SJCRH30 (cell line): ENCODE measurements around the gene KIAA0586. TPM values are rescaled to one million over a fixed set of nuclear protein-coding genes. Genes with fewer than 3 reads are reported as not detected.
"Not testable (repeated sequence)": the region's sequence is repeated elsewhere in the genome, so short reads cannot be mapped to it uniquely, and the experiment has no call there.

ENCODE experiments used
- DNase-seq, 2 experiments: peaks; one replicate each; pipeline ENCODE4 v3.0.0-alpha.2; 2015 to 2020
- H3K27ac ChIP-seq: fragments of 250-450 bp; sonication (Bioruptor Pico); 2 replicates; pipeline ENCODE4 v1.5.1; 2020; ENCODE audit warnings: mild to moderate bottlenecking, moderate library complexity
- H3K27me3 ChIP-seq: fragments of 250-450 bp; sonication (Bioruptor Pico); 2 replicates; pipeline ENCODE4 v1.5.1; 2020; ENCODE audit warnings: mild to moderate bottlenecking, moderate library complexity
- H3K36me3 ChIP-seq: fragments of 250-450 bp; sonication (Bioruptor Pico); 2 replicates; pipeline ENCODE4 v1.5.1; 2020; ENCODE audit warnings: mild to moderate bottlenecking, moderate library complexity
- H3K4me1 ChIP-seq: fragments of 250-450 bp; sonication (Bioruptor Pico); 2 replicates; pipeline ENCODE4 v1.5.1; 2020; ENCODE audit warnings: mild to moderate bottlenecking, moderate library complexity
- H3K4me3 ChIP-seq: fragments of 250-450 bp; sonication (Bioruptor Pico); 2 replicates; pipeline ENCODE4 v1.5.1; 2020; ENCODE audit warnings: mild to moderate bottlenecking, moderate library complexity
- H3K9me3 ChIP-seq: fragments of 250-450 bp; sonication (Bioruptor Pico); replicated peaks from 2 replicates; pipeline ENCODE4 v1.5.1; 2020; ENCODE audit warnings: mild to moderate bottlenecking, moderate library complexity
- total RNA-seq: library from RNA; depleted of rRNA; stranded (reverse); fragments of >200 nt; shearing (Covaris generic); gene quantifications from 2 replicates; pipeline ENCODE4 v1.2.3, GENCODE V29; 2014

KIAA0586 gene
- total RNA-seq, 1 experiment from 2014 or later, result 34.4 TPM

DNA sequence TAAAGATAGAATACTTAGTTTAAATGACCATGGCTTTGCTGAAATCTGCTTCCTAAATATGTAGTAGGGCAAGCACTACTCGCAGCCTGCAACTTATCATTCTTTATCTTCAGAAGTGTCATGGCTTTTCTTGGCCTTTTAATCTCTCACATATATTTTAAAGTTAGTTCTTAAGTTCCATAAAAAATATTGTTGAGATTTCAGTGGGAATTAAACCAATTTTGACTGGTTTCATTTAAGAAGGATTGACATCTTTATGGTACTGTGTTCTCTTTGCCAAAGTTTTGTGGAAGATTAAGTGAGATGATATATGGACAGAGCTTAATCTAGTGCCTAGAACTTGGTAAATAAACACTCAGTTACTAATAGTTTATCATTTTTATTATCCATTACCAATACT lies 56.7 kb downstream of the KIAA0586 start:
- Histone ChIP-seq H3K27ac (no peak overlapping the region), H3K27me3 (no peaks in the 10 kb centered on the region), H3K36me3 (peaks cover 20% of the 10 kb centered on the region), H3K4me3 (no peak overlapping the region), H3K9me3 (no peaks in the 10 kb centered on the region; the same call in 1 of the 2 replicates), H3K4me1 (no peaks in the 10 kb centered on the region)
- DNase-seq, result no peak

DNA sequence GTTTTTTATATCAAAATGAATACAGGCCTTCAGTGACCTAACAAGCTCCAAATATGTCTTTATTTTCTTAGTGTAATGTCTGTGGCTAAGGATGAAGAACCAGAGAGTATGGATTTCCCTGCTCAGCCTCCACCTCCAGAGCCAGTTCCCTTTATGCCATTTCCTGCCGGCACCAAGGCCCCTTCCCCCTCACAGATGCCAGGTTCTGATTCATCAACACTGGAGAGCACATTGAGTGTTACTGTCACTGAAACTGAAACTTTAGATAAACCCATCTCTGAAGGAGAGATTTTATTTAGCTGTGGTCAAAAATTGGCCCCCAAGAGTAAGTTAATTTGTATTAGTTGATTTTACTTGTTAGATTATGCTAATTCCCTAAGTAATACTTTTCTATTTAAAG lies 61.0 kb downstream of the KIAA0586 start:
- H3K4me1 ChIP-seq, result no peaks in the 10 kb centered on the region
- no peaks in the 10 kb centered on the region; the same call in 1 of the 2 replicates for H3K9me3 ChIP-seq
- H3K27me3 ChIP-seq, result no peaks in the 10 kb centered on the region
- no peak for DNase-seq
- no peak overlapping the region for H3K4me3 ChIP-seq
- peaks cover 38% of the 10 kb centered on the region for H3K36me3 ChIP-seq
- no peak overlapping the region for H3K27ac ChIP-seq

DNA sequence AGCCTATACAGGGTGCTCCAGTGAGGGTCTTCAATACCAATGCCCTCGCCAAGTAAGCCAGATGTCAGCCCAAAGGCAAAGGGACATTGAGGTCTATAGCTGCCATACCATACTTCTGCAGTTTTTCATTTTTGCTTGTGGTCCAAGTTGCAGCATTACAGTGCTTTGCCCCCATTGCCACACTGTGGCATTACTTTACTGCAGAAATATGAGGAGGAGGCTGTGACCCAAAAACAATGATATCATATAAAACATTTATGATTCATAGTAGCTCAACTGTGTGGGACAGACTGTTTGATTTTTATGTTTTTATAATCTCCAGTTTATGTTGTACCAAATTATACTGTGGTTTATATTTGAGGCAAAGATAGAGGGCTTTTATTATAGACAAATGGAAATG lies 64.1 kb downstream of the KIAA0586 start:
- H3K4me1 ChIP-seq, result no peaks in the 10 kb centered on the region
- no peak for DNase-seq
- H3K36me3 ChIP-seq, result peaks cover 29% of the 10 kb centered on the region
- H3K27me3 ChIP-seq, result no peaks in the 10 kb centered on the region
- H3K4me3 ChIP-seq, result no peak overlapping the region
- H3K9me3 ChIP-seq, result no peaks in the 10 kb centered on the region
- H3K27ac ChIP-seq, result no peak overlapping the region

DNA sequence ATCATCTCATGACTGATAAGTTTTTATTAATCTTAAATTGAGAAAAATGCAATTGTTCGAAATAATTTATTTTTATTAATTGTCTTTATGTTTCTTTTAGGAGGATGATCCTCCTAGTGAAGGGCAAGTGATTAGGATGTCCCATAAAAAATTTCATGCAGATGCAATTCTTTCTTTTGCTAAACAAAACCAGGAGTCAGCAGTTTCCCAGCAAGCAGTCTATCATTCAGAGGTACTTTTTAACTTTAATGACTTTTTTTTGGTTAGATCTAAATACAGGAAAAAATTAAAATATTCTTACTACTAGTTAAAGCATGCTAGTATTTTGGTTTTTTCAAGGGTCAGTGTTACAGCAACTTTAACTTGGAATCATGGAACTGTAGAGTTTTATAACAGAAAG lies 64.5 kb downstream of the KIAA0586 start:
- Histone ChIP-seq H3K4me3 (no peak overlapping the region), H3K36me3 (peaks cover 28% of the 10 kb centered on the region), H3K27ac (no peak overlapping the region), H3K4me1 (no peaks in the 10 kb centered on the region), H3K9me3 (no peaks in the 10 kb centered on the region), H3K27me3 (no peaks in the 10 kb centered on the region)
- DNase-seq, result no peak

DNA sequence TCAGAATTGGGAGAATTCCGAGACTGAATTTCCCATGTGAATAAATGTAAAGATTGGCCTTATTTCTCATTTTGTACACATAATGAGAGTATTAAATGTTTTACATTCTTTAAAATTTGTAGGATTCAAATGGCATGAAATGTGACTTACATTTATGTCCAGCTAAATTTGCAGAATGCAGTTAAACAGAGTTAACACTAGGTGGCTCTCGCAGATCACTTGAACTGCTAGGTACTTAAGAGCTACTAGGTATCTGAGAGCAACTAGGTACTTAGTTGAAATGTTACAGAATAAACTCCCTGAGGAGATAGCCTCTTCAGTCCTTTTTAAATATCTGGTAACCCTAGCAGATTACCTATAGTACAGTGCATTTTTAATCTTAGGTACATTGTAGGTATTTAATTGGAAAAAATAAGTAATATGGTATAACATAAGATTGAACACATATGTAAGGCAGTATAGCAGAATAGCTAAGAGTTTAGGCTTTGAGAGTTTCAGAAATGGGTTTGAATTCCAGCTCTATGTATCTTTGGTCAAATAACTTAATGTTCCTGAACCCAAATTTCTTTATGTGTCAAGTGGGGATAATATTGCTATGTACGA lies 73.8 kb downstream of the KIAA0586 start:
- DNase-seq, result peak; percentile 30 to 68
- Histone ChIP-seq H3K4me3 (no peak overlapping the region), H3K27ac (no peak overlapping the region), H3K4me1 (no peaks in the 10 kb centered on the region), H3K9me3 (no peaks in the 10 kb centered on the region), H3K36me3 (peaks cover 7% of the 10 kb centered on the region; the same call in 1 of the 2 replicates), H3K27me3 (no peaks in the 10 kb centered on the region)

DNA sequence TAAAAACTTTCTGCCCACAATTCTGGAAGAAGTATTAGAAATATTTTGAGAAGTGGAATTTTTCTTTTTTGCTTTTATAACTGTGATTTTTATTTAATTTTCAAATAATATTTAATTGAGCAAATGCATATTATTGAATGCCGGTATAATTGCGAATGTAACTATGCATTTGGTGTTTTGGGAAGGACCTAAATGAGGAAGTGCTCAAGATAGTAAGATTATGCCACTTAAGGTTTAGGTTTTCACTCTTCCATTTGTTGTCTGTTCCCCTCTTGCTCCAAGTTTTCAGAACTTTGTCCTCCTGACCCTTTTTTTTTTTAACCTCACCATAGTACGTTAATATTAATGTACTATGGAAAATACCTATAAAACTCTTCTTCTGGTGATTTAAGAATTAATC lies 85.8 kb downstream of the KIAA0586 start:
- H3K36me3 ChIP-seq, result peaks cover 23% of the 10 kb centered on the region; the same call in 1 of the 2 replicates
- H3K27me3 ChIP-seq, result no peaks in the 10 kb centered on the region
- no peak overlapping the region for H3K4me3 ChIP-seq
- H3K9me3 ChIP-seq, result peaks cover 4% of the 10 kb centered on the region; the same call in 1 of the 2 replicates
- H3K27ac ChIP-seq, result no peak overlapping the region
- DNase-seq, result no peak
- no peaks in the 10 kb centered on the region for H3K4me1 ChIP-seq

DNA sequence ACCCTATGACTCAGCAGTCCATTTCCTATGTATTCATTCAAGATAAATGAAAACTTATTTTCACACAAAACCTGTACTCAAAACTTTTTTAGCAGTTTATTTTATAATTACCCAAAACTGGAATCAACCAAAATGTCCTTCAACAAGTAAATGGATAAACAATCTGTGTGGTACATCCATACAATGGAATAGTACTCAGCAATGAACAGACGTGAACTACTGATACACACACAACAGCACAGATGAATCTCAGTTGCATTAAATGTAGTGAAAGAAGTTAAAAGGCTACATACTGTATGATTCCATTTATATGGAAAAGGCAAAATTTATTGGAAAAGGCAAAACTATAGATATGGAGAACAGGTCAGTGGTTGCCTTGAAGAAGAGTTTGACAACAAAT lies 90.1 kb downstream of the KIAA0586 start:
- Histone ChIP-seq H3K27ac (no peak overlapping the region), H3K9me3 (peaks cover 4% of the 10 kb centered on the region; the same call in 1 of the 2 replicates), H3K36me3 (peaks cover 11% of the 10 kb centered on the region; the same call in 1 of the 2 replicates), H3K4me1 (no peaks in the 10 kb centered on the region), H3K27me3 (no peaks in the 10 kb centered on the region), H3K4me3 (no peak overlapping the region)
- no peak for DNase-seq

DNA sequence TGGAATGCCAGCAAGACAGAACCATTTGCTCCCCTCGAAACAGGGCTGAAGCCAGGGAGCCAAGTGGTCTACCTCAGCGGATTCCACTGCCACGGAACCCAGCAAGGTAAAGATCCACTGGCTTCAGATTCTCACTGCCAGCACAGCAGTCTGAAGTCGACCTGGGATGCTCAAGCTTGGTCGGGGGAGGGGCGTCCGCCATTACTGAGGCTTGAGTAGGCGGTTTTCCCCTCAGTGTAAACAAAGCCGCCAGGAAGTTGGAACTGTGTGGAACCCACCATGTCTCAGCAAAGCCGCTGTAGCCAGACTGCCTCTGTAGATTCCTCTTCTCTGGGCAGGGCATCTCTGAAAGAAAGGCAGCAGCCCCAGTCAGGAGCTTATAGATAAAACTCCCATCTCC lies 98.2 kb downstream of the KIAA0586 start:
- H3K4me3 ChIP-seq, DNase-seq, H3K27me3 ChIP-seq, H3K36me3 ChIP-seq, H3K9me3 ChIP-seq, H3K4me1 ChIP-seq, H3K27ac ChIP-seq: not testable (repeated sequence)

DNA sequence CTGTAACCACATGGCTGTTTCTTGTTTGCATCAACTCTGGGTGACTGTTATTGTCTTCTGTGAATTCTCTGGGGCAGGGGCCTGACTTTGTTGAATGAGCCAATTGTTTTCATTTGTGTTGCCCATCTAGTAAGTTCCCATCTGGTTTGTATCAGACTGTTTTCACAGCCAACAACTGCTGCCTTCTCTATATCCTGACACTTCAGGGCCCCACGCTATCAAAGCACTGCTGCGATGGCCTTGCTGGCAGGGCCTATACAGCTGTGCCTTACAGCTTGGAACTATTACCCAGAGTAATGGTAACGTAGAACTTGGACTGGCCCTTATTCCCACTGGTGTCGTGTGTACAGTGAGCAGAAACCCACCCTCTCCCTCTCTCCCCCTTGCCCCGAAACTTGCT lies 105.9 kb downstream of the KIAA0586 start:
- Histone ChIP-seq H3K36me3 (no peaks in the 10 kb centered on the region), H3K27ac (no peak overlapping the region), H3K9me3 (no peaks in the 10 kb centered on the region), H3K4me1 (no peaks in the 10 kb centered on the region), H3K27me3 (no peaks in the 10 kb centered on the region), H3K4me3 (no peak overlapping the region)
- DNase-seq, result peak; percentile 21 to 64

DNA sequence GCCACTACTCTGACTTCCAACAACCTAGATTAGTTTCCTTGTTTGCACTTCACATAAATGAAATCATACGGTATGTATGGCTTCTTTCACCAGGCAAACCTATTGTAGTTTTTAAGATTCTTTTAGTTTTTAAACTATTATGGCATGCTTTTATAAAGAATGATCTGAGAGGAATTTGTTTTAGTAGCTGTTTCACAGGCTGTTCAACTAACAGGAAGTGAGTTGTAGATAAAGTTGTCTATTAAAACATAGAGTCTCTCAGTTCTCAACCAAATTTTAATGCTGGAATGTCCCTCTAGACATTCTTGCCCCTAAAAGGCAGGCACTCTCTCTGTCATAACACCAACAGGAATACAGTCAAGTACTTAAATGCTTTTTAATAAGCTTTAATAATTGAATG lies 107.5 kb downstream of the KIAA0586 start:
- Histone ChIP-seq H3K4me3 (no peak overlapping the region), H3K9me3 (no peaks in the 10 kb centered on the region), H3K27me3 (no peaks in the 10 kb centered on the region), H3K27ac (no peak overlapping the region), H3K36me3 (no peaks in the 10 kb centered on the region), H3K4me1 (no peaks in the 10 kb centered on the region)
- peak in 1 of 2 experiments; percentile 1 for DNase-seq

DNA sequence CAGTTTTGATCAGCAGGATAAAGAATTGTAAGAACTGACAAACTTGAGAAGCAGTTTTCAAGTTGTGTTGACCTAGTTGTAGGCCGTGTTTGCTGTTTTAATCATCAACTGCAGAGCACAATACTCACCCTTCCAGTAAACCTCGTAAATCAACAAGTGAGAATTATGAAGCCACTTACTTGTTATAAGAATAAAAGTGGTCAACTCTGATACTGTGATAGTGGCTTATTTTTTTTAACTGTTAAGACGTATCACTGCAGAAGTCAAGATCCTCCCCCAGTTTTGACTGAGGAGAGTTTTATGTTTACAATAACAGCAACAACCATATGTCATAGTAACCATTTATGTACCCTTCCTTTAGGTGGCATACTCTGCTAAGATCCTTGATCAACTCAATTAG lies 109.5 kb downstream of the KIAA0586 start:
- Histone ChIP-seq H3K27ac (no peak overlapping the region), H3K27me3 (no peaks in the 10 kb centered on the region), H3K9me3 (no peaks in the 10 kb centered on the region), H3K36me3 (no peaks in the 10 kb centered on the region), H3K4me1 (peaks cover 17% of the 10 kb centered on the region), H3K4me3 (no peak overlapping the region)
- DNase-seq, result no peak

DNA sequence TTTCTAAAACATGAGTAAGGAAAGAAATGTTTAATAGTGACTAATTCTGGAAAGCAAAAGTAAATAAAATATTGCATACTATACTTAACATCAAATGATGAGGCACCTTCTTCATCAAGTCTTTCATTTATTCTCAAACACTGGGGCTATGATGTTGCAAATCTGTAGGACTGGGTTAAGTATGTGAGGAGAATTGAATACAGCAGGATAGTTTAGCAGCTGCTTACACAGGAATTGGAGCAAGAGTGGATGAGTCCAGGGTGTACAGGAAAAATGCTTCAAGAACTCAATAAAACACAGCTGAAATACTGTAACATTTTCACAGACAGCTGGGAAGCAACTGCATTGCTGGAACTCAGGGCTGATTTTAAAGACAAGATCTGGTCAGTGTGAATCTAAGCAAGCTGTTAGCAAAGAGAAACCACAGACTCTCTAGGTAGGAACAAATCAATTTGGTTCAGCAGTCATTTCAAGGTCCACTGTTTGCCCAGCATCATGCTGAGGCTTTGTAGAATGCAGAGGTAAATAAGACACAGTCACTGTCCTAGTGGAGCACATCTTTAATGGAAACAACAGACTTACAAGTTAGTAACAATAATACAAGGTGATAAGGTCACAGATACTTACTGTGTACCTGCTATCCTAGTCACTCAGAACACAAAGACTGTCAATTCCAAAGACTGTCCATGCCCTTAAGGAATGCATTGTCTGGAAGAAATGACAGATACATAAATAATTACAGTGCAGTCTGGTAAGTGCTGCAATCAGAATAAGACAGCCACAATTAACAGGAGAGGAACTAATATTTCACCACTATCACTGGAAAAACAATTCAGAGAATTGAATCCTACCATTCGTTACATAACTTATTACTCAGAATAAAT lies 113.5 kb downstream of the KIAA0586 start:
- DNase-seq, result peak; percentile 10 to 44
- Histone ChIP-seq H3K9me3 (no peaks in the 10 kb centered on the region), H3K36me3 (no peaks in the 10 kb centered on the region), H3K4me1 (peaks cover 19% of the 10 kb centered on the region), H3K27ac (peak overlapping the region; percentile 68), H3K27me3 (no peaks in the 10 kb centered on the region), H3K4me3 (no peak overlapping the region)

DNA sequence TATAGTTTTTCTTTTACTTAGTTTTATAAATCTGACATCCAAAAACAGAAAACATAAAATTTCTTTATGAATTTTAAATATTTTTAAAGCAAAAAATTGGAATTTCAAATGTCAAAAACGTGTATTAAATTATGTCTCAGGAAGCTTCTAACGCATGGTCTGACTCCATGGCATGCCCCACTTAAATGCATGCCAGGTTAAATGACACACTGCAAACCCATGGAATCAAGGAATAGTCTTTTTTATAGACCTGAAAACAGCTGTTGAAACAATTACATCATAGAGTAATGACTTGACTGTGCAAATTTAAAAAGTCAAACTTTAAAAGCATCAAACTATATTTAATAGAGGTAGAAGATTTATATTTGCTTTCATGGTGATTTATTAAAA lies 114.1 kb downstream of the KIAA0586 start:
- Histone ChIP-seq H3K27me3 (no peaks in the 10 kb centered on the region), H3K27ac (peak overlapping the region; percentile 68), H3K36me3 (no peaks in the 10 kb centered on the region), H3K9me3 (no peaks in the 10 kb centered on the region), H3K4me3 (no peak overlapping the region), H3K4me1 (peaks cover 19% of the 10 kb centered on the region)
- DNase-seq, result peak in 1 of 2 experiments; percentile 21

DNA sequence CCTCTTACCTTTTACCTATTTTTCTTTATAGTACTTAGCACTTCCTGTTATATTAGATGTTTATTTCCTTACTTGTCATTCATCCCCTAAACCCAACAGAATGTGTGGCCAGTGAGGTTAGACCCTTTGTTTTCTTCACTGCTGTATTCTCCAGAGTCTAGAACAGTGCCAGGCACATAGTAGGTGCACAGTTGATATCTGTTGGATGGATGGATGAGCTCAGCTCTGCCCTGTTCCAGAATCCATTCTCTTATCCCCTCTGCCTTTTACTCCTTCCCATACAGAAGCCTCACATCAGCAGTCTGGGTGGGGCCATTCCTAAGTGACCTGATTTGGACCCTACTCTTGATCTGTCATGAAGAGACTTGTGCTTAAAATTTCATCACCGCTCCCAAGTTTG lies 115.7 kb downstream of the KIAA0586 start:
- DNase-seq, result no peak
- H3K4me1 ChIP-seq, result peaks cover 19% of the 10 kb centered on the region
- no peaks in the 10 kb centered on the region for H3K36me3 ChIP-seq
- H3K4me3 ChIP-seq, result no peak overlapping the region
- no peaks in the 10 kb centered on the region for H3K9me3 ChIP-seq
- H3K27me3 ChIP-seq, result no peaks in the 10 kb centered on the region
- H3K27ac ChIP-seq, result no peak overlapping the region

DNA sequence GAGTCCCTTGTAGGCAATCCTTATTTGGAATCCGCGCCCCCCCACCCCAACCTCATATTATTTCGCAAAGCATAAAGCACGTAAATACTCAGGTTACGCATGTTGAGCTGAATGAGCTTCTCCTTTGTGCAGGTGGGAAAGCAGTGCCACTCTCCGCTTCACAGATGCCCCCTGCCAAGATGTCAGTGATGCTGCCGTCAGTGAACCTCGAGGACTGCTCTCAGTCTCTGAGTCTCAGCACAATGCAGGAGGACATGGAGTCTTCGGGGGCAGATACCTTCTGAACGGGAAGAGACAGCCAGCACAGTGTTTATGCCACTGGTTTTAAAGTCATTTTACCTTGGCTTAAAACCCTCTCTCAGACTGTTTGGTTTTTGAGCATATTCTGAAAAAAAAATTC lies 120.1 kb downstream of the KIAA0586 start:
- no peaks in the 10 kb centered on the region for H3K9me3 ChIP-seq
- H3K4me1 ChIP-seq, result no peaks in the 10 kb centered on the region
- H3K4me3 ChIP-seq, result no peak overlapping the region
- no peaks in the 10 kb centered on the region for H3K36me3 ChIP-seq
- H3K27me3 ChIP-seq, result no peaks in the 10 kb centered on the region
- no peak for DNase-seq
- H3K27ac ChIP-seq, result no peak overlapping the region
